Stimulated activated effector memory CD8-positive, alpha-beta T cell treated with anti-CD3 and anti-CD28 coated beads, Interleukin-12 subunit alpha, Interleukin-12 subunit beta, amount 100 ng/mL, for 72 hours (primary cell): ENCODE results near the gene RPL7A.

ENCODE experiments used
- ATAC-seq: fragments of 150-1000 bp; cut with Tn5 transposase; 2 replicates; pipeline ENCODE4 v1.10.0; 2021
- DNase-seq, 2 donors: peaks; one replicate each; pipeline ENCODE4 v3.0.0; 2021 to 2022; ENCODE audit warnings: low spot score in 2 of 2
- H3K27ac Mint-ChIP-seq: one replicate; pipeline ENCODE4 v1.8.0; 2022; ENCODE audit warnings: mild to moderate bottlenecking, mixed read lengths
- H3K36me3 Mint-ChIP-seq: one replicate; pipeline ENCODE4 v1.8.0; 2022; ENCODE audit warnings: mild to moderate bottlenecking, mixed read lengths
- H3K4me1 Mint-ChIP-seq: one replicate; pipeline ENCODE4 v1.8.0; 2022; ENCODE audit warnings: mixed read lengths
- H3K4me3 Mint-ChIP-seq: one replicate; pipeline ENCODE4 v1.8.0; 2022; ENCODE audit warnings: mild to moderate bottlenecking, mixed read lengths
- H3K9me3 Mint-ChIP-seq: one replicate; pipeline ENCODE4 v1.8.0; 2022; ENCODE audit warnings: mixed read lengths

Gene RPL7A

DNA sequence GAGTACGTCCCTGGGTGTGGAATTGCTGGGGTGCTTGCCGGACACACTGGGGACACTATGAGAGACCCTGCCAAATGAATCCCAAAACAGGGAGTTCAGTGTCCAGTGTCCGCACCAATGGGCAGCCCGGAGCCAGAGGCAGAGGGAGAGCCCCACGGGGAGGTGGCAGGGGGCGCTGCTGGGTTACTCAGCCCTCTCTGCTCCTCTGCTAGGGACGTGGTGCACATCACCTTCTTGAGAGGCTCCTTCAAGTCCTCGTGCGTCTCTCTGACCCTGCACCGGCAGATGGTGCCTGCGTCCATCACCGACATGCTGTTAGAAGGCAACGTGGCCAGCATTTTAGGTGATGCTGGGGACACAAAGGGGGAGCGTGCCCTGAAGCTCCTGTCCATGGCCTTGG is 48.9 kb downstream of the RPL7A start:
- peak overlapping the region; percentile 22 for H3K27ac Mint-ChIP-seq
- H3K36me3 Mint-ChIP-seq = no peaks in the 10 kb centered on the region

GRCh38 chr9:133397370-133397769 is 49.4 kb downstream of the RPL7A start:
- no peaks in the 10 kb centered on the region for H3K36me3 Mint-ChIP-seq
- H3K27ac Mint-ChIP-seq = peak overlapping the region; percentile 22
- H3K4me1 Mint-ChIP-seq = peaks cover 5% of the 10 kb centered on the region
- no peak for ATAC-seq
- H3K4me3 Mint-ChIP-seq = no peak overlapping the region
- no peak for DNase-seq
- no peaks in the 10 kb centered on the region for H3K9me3 Mint-ChIP-seq

More for the DNA sequence above, 48.9 kb downstream of the RPL7A start:
- ATAC-seq = peak; percentile 46
- DNase-seq = no peak
- H3K9me3 Mint-ChIP-seq = no peaks in the 10 kb centered on the region
- no peak overlapping the region for H3K4me3 Mint-ChIP-seq
- H3K4me1 Mint-ChIP-seq = peaks cover 5% of the 10 kb centered on the region

- H3K27ac Mint-ChIP-seq = peak overlapping the region; percentile 22
- ATAC-seq (no peak), DNase-seq (no peak)
- H3K4me1 Mint-ChIP-seq = peaks cover 5% of the 10 kb centered on the region
- no peaks in the 10 kb centered on the region for H3K36me3 Mint-ChIP-seq
- H3K9me3 Mint-ChIP-seq = no peaks in the 10 kb centered on the region
- no peak overlapping the region for H3K4me3 Mint-ChIP-seq
Observed at GRCh38 chr9:133397895-133398294, 49.9 kb downstream of the RPL7A start.

GRCh38 chr9:133400292-133400691 is 52.3 kb downstream of the RPL7A start:
- Mint-ChIP-seq H3K9me3 (no peaks in the 10 kb centered on the region), H3K4me3 (no peak overlapping the region), H3K27ac (no peak overlapping the region), H3K36me3 (peaks cover 22% of the 10 kb centered on the region), H3K4me1 (no peaks in the 10 kb centered on the region)
- DNase-seq (no peak), ATAC-seq (no peak)
